K562 (cell line): Measurements from ENCODE around the gene ITGAL.

Experiments
- CTCF ChIP-seq, 3 experiments: IDR thresholded peaks in 2 of 3; conservative IDR thresholded peaks in 1 of 3; 2 replicates each; pipeline ENCODE4 v1.5.1; 2011 to 2012; ENCODE audit warnings: low read length in 3 of 3, mild to moderate bottlenecking in 3 of 3, control low read depth in 2 of 3, improper control_type of control experiment in 1 of 3, inconsistent platforms in 1 of 3, low read depth in 1 of 3, mixed read lengths in 1 of 3, moderate library complexity in 1 of 3; ENCODE audit not compliant: insufficient read depth in 2 of 3
- E2F1 ChIP-seq: sonication (generic); formaldehyde crosslinking; IDR thresholded peaks from 2 replicates; pipeline ENCODE4 v1.8.1; 2023; ENCODE audit warnings: mild to moderate bottlenecking, missing genetic modification reagents, moderate library complexity
- EP300 ChIP-seq: IDR thresholded peaks from 2 replicates; pipeline ENCODE4 v1.6.1; 2012; ENCODE audit warnings: low read length, improper control_type of control experiment
- ETS1 ChIP-seq: conservative IDR thresholded peaks from 2 replicates; pipeline ENCODE4 v1.6.1; 2011; ENCODE audit warnings: low read depth, mild to moderate bottlenecking, low read length; ENCODE audit not compliant: control insufficient read depth
- FOXA1 ChIP-seq: fragments of 450-650 bp; IDR thresholded peaks from 2 replicates; pipeline ENCODE4 v1.6.1; 2016; ENCODE audit warnings: mild to moderate bottlenecking, borderline replicate concordance
- HLTF ChIP-seq: fragments of 450-650 bp; IDR thresholded peaks from 2 replicates; pipeline ENCODE4 v1.6.1; 2016
- LEF1 ChIP-seq: fragments of 450-650 bp; IDR thresholded peaks from 2 replicates; pipeline ENCODE4 v1.6.1; 2016; ENCODE audit warnings: mild to moderate bottlenecking
- MAX ChIP-seq: sonication (generic); formaldehyde crosslinking; IDR thresholded peaks from 2 replicates; pipeline ENCODE4 v1.9.0; 2022; ENCODE audit warnings: mild to moderate bottlenecking, missing genetic modification reagents
- NFIC ChIP-seq: fragments of 450-650 bp; IDR thresholded peaks from 2 replicates; pipeline ENCODE4 v1.6.1; 2017; ENCODE audit warnings: mild to moderate bottlenecking, inconsistent platforms
- POLR2A ChIP-seq: fragments of 450-650 bp; conservative IDR thresholded peaks from 2 replicates; pipeline ENCODE4 v1.6.1; 2016
- ZBTB17 ChIP-seq: fragments of 450-650 bp; formaldehyde crosslinking; IDR thresholded peaks from 2 replicates; pipeline ENCODE4 v1.4.0; 2020; ENCODE audit warnings: mild to moderate bottlenecking
- ZFP1 ChIP-seq: fragments of 450-650 bp; formaldehyde crosslinking; IDR thresholded peaks from 2 replicates; pipeline ENCODE4 v1.4.0; 2020; ENCODE audit warnings: mild to moderate bottlenecking, mixed read lengths
- ZNF174 ChIP-seq: fragments of 250-450 bp; sonication (Bioruptor Pico); IDR thresholded peaks from 2 replicates; pipeline ENCODE4 v1.4.0; 2020; ENCODE audit warnings: mild to moderate bottlenecking
- ZNF311 ChIP-seq: fragments of 250-450 bp; sonication (Bioruptor Pico); IDR thresholded peaks from 2 replicates; pipeline ENCODE4 v1.4.0; 2020; ENCODE audit warnings: mild to moderate bottlenecking, moderate library complexity

GRCh38 chr16:30490210-30490609 is 17.7 kb downstream of the ITGAL start:
- no peak for TF ChIP-seq ETS1
- no peak for TF ChIP-seq ZNF174 (CRISPR knock-in tag)
- no peak for TF ChIP-seq CTCF (IDR thresholded peaks at IDR 0.05 in 2 of 3, conservative IDR thresholded peaks at IDR 0.05 in 1 of 3; ENCODE audit: insufficient read depth in 2 of 3, low read depth in 1 of 3, low read length in 3 of 3)
- TF ChIP-seq E2F1 (CRISPR knock-in tag), result no peak
- no peak for TF ChIP-seq MAX (CRISPR knock-in tag)
- no peak for TF ChIP-seq ZFP1 (CRISPR knock-in tag)
- no peak for TF ChIP-seq POLR2A
- no peak for TF ChIP-seq EP300
- TF ChIP-seq ZBTB17 (CRISPR knock-in tag), result no peak
- no peak for TF ChIP-seq FOXA1
- no peak for TF ChIP-seq LEF1
- no peak for TF ChIP-seq ZNF311 (CRISPR knock-in tag)
- no peak for TF ChIP-seq HLTF
- TF ChIP-seq NFIC, result no peak
